LHCN-M2 (cell line): ENCODE data around the gene SCAPER. TPM values are rescaled to one million over a fixed set of nuclear protein-coding genes. Genes with fewer than 3 reads are reported as not detected.

Source experiments
- DNase-seq: peaks from one replicate; pipeline ENCODE4 v3.0.0-alpha.2; 2012; ENCODE audit warnings: low read depth
- total RNA-seq: library from RNA; depleted of rRNA; stranded (reverse); fragments of >200 nt; gene quantifications from 2 replicates; pipeline ENCODE4 v1.2.3, GENCODE V29; 2014

The SCAPER gene
- total RNA-seq, 1 experiment from 2014 or later = 9.3 TPM

DNA sequence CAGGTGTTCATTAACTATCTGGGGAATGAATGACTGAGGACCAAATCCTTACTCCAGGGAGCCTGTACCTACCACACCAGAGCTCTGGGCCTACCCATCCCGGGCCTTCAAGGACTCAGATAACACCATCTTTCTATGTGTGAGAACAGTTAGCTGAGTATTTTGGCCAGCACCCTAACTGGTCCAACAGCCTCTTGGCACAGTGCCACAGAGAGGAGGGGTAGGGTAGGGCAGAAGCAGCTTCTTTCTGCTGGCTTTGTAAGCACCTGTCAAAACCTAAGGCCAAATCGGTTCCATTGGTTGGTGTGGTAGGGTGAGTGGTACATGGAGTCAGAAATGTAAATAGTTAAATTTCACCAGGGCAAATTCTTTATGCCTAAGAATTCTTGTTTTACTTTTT, 541.9 kb downstream of the SCAPER start:
- DNase-seq = no peak

DNA sequence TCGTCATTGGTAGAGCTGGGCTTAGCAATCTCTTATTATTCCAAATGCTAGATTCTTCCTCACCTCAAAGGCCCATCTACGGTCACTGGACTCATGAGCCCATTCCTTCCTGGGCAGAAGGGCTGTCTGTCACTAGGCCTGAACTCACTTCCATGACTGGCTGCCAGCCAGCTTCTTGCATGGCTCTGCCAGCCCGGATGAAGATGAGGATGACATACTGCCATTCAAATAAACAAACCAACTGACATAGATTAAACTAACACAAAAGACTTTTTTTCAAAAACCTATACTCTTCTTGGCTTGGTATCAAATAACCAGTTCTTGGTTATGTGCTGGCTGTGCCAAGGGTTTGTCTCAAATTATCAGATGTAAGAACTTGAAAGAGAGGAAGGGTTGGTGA, 544.7 kb downstream of the SCAPER start:
- no peak for DNase-seq

DNA sequence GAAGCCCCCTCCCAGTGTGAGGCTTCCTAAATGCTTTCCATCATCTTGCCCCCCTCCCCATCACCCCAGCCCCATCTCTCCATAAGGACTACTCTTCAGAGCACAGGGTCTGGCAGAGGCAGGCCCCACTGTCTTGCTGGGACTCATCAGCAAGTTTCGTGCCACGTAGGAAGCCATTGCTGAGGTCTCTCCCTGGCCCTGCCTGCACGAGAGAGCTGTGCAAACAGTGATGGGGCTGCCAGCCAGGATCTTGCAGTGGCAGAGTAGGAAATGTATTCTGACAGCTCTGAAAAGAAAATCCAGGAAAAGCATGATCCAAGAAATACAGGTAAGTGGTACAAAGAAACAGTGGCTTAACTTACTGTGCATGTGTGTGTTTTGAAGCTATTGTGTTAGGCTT, 546.0 kb downstream of the SCAPER start:
- no peak for DNase-seq

DNA sequence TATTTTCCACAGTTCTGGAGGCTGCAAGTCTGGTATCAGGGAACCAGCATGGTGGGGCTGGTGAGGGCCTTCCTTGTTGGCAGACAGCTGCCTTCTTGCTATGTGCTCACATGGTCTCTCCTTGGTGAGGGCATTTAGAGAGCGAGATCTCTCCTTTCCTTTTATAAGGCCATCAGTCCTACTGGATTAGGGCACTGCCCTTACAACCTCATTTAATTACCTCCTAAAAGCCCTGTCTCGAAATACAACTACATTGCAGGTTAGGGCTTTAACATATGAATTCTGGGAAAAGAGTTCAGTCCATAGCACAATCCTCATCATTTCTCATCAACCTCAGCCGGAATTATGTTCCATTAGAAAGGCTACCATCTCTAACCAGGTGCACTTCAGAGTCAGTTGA, 546.7 kb downstream of the SCAPER start:
- DNase-seq = no peak

DNA sequence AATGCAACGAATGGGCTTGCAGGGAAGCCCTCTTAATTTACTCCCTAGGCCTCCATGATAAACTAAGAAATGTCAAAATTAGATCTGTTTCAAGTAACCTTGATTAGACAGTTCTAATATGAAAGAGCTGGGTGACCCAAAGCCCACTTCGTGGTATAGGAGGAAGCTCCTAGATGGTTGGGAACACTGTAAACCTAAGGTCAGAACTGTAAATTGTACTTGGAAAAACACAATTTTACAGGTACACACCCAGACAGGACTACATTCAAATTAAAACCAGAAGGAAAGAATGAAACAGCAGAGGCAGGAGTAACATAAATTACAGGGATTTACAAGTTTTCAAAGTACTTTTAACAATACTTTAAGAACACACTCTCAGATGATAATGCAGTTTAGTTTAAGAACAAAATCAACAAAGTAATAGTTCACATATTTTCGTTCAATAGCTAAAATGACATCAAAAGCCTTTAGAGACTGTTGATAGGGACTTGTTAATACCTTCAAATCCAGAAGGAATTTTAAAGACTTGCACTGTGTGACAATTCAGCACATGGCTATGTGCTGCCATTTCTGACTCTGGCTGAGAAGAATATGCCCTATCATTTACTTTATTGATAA, 550.2 kb downstream of the SCAPER start:
- DNase-seq = no peak

DNA sequence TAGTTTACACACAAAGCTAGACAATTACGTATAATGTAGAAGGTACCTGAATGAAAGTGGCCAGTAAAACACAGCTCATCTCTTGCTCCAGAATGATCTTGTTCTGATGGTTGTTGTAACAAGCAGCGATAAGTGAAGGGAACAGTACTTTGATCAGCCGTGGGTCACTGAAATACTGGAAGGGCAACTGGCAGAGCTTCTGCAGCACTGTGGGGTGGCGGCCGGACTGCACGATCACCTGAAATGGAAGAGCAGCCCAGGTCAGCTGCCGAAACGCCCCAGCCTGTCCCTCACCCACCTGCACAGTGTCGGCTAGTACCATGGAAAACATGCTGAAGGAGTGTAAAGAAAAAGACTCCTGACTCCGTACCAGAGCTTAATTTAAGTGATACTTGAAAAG, 551.2 kb downstream of the SCAPER start:
- DNase-seq = no peak

DNA sequence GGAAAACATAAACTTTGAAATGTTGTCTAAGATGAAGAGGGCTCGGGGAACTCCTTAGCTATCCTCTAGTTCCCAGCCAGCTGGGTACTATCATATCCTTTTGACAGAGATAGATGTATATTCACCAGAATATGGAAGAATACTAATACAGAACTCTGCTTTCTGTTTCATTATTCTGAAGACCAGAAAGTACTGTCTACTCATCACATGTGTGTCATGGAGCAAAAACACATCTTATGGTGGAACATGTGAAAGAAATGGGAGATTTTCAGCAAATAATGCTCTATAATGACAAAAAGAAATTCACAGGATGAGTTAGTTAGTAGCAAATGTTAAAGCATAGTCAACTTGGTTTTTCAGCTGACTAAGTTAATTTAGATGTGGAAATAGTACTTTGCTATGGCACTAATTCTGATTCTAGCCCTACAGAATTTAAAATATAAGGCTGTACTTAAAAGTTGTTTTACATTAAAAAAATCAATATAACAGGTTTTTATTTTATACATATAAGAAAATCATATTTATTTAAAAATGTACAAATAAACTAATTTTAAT, 552.0 kb downstream of the SCAPER start:
- no peak for DNase-seq

DNA sequence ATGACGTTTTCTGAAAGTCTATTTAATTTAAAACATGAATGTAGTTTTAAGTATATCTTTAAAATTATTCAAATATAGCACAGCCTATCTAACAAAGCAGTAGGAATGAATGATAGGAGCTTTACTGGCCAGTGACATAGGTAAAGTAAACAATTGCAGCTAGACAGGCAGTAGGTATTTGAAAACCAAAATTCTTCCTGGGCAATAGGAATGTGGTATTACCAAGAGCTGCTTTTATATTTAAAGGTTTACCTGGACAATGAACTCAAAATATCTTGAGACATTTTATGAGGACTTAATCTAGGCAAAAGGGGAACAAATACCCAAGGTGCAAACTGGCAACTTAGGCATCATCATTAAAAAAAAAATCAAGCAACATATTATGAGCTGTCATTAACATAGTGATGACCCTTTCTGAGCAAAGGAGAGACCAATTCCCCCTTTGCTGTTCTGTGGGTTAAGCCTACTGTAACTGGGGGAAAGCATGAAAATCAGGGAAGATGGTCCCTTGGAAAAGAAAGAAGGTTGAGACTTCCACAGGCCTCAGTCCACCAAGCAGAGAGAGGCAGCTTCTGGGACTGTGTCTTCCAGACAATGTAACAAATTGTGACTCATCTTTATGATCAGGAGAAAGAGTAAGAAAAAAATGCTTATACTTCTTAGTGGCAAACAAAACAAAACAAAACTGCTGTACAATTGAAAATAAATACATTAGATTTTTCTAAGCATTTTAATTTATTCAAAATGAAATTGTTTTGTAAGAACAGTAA, 555.7 kb downstream of the SCAPER start:
- DNase-seq = no peak

DNA sequence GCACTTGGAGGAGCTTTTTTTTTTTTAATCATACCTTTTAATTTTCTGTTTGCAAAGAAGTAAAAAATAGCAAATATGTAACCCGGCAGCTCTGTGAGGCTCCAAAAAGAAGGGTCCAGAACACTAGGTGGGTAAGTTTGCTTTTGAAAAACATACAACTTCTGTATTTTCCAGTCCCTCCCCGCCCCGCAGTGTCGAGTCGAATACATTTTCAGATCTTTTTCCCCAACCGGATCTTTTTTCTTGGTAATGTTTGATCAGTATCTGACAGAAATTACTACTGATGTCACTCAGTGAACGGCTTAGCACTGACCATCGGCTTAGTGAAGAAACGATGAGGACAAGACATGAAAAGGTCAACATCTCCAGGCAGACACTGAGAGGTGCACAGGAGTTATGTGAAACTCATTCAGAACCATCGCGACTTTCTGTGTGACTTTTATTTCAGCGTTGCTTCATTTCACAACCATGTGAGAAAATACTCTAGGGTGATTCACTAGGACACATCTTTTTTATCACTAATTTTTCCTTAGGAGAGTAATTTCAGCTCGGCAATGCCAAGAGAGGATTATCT, 557.6 kb downstream of the SCAPER start:
- DNase-seq = no peak

DNA sequence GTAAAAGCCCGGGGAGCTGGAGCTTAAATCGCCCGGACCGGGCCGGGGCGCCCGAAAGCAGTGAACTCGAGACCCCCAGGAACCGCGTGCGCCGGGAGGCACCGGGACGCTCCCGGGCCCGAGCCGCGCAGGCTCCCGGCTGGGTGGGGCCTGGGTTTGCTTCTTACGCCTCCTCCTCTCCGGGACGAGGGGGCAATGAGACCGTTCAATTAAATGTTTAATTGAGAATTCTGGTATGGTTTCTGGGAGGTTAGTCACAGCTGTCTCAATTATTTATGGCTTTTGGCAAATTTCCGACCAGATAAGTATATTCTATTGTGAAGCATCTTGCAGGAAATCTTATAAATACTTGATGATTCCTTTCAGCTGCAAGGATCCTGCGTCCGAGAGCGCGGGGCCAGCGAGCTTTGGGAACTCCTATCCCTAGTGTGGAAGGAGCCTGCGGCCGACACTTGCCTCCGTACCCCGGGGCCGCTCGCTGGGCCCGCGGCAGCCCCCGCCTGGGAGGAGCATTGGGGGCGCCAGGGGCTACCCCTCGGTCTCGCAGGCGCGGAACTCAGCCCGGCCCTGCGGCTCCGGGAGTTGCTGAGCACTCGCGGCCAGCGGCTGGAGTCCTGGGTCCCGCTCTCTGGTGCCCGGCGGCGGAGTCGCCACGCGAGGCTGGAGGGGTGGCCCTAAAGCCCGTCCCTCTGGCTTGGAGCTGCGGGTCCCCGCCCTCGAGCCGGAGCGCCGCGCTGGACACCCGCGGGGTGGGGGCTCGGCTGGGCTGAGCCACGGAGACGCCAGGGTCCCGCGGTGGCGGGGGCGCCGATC, 558.3 kb downstream of the SCAPER start:
- DNase-seq = peak; percentile 42

DNA sequence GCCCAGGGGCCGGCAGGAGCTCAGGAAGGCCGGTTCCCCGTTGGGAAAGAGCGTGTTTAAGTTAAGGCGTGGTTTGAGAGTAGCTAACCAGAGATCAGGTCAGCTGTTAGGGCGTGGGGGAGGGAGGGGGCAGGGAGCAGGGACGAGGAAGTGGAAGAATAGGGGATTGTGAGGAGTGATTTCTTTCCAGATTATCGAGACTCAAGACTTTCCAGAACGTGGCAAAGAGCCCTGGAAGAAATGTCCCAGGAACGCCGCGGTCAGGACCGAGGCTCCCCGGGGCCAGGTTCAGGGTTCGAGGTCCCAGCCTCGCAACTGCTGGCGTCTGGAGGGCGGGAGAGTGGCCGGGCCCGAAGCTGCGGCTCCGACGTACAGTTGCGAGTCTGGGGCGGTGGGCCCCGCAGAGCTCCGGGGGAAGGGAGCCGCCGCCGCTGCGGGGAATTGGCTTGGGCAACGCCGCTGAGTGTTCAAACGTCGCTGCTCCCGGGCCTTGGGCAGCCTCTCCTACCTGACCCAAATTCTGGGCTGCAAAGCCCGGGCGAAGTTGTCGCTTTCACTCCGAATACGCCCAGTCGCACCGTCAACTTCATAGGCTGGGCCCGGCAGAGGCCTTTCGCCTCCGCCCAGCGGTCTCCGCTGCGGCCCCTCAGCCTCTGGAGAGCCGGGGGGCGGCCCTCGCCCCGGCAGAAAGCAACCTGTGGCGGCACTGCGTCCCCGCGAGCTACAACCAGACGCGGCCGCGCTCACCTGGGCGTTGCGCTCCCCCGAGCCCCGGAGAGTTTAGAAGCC, 559.1 kb downstream of the SCAPER start:
- DNase-seq = peak; percentile 29

DNA sequence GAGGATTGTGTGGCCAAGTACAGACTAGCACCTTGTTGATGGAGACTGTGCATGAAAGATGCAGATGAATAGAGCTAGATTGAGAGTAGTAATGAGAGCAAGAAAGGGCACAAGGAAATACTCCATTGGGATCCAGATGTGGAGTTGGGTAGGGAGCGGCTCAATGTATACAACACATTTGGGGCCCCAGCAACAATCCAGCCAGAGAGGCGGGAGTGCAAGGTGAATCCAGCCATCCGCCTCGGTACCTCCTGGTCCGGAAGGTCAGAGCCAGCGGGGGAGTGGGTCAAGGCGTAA, 559.6 kb downstream of the SCAPER start:
- no peak for DNase-seq

DNA sequence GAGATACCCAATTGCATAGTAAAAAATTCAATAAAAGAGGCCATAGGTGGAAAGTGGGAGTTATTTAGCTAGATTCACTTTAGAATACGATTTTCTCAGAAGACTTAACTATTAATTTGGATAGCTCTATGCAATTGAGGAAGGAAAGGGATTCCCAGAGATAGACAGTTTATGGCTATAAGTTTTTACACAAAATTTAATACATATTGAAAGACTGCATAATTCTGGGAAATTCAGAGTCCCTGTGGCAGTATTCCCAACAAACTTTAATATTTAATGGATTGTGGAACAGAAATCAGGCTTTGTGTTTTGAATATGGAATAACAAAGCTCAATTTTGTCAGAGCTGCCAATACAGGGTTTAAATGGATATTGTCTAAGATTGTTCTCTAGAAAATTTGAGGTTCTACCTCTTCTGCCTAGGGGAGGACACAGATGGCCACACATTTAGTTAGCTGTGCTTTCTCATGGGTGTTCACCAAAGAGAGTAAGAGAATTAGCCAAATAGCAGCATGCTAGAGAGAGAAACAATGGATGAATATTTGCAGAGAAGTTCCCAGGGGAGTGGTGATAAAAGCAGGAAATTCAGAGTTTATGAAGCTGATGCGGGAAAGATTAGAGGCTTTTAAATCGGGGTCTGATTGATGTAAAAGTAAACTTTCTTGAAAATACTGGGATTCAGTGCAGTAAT, 560.1 kb downstream of the SCAPER start:
- DNase-seq = no peak

DNA sequence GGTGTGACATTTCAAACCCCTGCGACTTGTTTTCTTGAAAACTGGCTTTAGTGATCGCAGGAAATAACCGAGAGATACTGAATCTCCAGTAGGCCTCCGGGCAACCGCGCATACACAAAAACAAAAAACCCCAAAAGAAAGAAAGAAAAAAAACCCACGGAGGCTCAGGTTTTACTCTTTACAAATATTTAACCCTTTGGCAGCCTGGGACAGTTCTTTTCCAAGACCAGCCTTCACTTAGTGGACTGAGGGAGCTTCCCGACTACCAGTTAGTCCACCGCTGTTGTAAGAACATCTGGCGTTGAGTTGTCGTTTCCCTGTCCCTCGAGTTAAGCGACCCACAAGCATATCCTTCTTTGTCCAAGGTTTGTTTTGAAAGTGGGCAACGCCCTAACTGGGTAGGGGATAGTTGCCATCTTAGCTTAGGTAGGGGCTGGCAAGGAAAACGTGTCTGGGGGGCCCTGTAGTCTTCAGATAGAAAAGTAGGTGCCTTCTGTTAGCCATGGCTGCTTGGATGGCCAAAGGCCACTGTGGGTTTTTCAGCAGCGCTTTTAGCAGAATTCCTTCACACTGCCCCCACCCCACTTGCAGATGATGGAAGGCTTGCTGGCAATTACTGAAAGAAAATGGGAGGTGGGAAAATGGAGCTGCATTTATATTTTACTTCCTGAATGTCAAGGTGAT, 561.7 kb downstream of the SCAPER start:
- no peak for DNase-seq

DNA sequence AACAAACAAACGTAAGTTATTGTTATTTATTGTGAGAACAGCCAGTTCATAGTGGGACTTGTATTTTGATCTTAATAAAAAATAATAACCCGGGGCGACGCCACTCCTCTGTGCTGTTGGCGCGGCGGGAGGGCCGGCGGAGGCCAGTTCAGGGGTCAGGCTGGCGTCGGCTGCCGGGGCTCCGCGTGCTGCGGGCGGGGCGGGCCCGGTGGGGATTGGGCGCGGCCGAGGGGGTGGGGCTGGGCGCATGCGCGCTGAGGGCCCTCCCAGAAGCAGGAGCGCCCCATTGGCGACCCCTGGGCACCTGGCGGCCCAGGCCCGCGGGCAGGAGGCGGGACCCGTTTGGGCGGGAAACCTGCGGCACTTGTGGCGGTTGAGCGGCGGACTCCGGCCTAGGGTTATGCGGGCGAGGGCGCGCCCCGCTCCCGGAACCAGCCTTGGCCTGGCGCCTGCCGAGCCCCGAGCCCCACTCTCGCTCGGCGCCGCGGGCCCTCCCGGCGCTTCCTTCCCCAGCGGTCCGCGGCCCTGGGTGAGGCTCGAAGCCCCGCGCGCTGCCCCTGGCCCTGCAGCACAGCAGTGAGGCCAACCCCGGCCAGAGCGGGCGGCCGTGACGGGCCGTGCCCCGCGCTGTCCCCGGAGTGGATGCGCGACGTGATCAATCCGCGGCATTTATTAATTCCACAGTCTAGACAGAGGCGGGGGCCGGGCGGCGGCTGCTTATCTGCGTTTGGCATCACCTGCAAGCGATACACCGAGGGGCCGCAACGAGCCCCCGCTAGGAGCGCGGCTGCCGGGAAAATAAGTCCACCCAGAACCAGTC, 562.5 kb downstream of the SCAPER start:
- DNase-seq = no peak

DNA sequence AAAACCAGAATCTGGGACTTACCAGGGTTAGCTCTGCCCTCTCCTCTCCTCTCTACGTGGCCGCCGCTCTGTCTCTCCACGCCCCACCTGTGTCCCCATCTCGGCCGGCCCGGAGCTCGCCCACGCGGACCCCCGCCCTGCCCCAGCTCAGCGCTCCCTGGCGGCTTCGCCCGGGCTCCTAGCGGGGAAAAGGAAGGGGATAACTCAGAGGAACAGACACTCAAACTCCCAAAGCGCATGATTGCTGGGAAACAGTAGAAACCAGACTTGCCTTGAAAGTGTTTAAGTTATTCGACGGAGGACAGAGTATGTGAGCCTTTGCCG, 563.1 kb downstream of the SCAPER start:
- DNase-seq = no peak

DNA sequence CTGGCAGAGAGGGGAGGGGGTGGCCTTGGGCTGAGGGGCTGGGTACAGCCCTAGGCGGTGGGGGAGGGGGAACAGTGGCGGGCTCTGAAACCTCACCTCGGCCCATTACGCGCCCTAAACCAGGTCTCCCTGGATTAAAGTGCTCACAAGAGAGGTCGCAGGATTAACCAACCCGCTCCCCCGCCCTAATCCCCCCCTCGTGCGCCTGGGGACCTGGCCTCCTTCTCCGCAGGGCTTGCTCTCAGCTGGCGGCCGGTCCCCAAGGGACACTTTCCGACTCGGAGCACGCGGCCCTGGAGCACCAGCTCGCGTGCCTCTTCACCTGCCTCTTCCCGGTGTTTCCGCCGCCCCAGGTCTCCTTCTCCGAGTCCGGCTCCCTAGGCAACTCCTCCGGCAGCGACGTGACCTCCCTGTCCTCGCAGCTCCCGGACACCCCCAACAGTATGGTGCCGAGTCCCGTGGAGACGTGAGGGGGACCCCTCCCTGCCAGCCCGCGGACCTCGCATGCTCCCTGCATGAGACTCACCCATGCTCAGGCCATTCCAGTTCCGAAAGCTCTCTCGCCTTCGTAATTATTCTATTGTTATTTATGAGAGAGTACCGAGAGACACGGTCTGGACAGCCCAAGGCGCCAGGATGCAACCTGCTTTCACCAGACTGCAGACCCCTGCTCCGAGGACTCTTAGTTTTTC, 563.6 kb downstream of the SCAPER start:
- DNase-seq = no peak

DNA sequence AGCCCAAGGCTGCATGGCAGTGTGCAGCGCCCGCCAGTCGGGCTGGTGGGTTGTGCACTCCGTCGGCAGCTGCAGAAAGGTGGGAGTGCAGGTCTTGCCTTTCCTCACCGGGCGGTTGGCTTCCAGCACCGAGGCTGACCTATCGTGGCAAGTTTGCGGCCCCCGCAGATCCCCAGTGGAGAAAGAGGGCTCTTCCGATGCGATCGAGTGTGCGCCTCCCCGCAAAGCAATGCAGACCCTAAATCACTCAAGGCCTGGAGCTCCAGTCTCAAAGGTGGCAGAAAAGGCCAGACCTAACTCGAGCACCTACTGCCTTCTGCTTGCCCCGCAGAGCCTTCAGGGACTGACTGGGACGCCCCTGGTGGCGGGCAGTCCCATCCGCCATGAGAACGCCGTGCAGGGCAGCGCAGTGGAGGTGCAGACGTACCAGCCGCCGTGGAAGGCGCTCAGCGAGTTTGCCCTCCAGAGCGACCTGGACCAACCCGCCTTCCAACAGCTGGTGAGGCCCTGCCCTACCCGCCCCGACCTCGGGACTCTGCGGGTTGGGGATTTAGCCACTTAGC, 564.3 kb downstream of the SCAPER start:
- DNase-seq = no peak
